ENCODE results near the gene NMNAT3. TPM values are rescaled to one million over a fixed set of nuclear protein-coding genes. Genes with fewer than 3 reads are reported as not detected.

NMNAT3 gene
- total and polyA plus RNA-seq, 4 donors: 1.9 to 19.7 (median 2.9) TPM

GRCh38 chr3:139668332-139668731 lies 9.4 kb downstream of the NMNAT3 start:
- H3K27ac ChIP-seq (ENCODE audit: low read depth in 1 of 2, low read length in 2 of 2): no peak overlapping the region
- no peak for TF ChIP-seq ZBTB33 (IDR thresholded peaks at IDR 0.05)
- no peak for TF ChIP-seq FOXA1 (IDR thresholded peaks at IDR 0.05)
- TF ChIP-seq HNF4G (IDR thresholded peaks at IDR 0.05): no peak
- no peak for TF ChIP-seq RAD21 (IDR thresholded peaks at IDR 0.05)
- no peak for TF ChIP-seq TAF1 (conservative IDR thresholded peaks at IDR 0.05)
- no peak overlapping the region for H3K9ac ChIP-seq (ENCODE audit: low read depth in 1 of 2, low read length in 2 of 2)
- no peak overlapping the region for H3K4me3 ChIP-seq (ENCODE audit: low read depth in 1 of 3, low read length in 3 of 3)
- no peaks in the 10 kb centered on the region for H3K4me1 ChIP-seq (ENCODE audit: control insufficient read depth in 4 of 4, insufficient read depth in 4 of 4, low read length in 3 of 4)
- H3K36me3 ChIP-seq (ENCODE audit: control insufficient read depth in 4 of 4, insufficient read depth in 3 of 4, low read depth in 1 of 4, low read length in 3 of 4): no peaks in the 10 kb centered on the region
- no peaks in the 10 kb centered on the region for H3K9me3 ChIP-seq (ENCODE audit: control insufficient read depth in 4 of 4, low read length in 3 of 4)
- DNase-seq (ENCODE audit: low spot score): no peak
- H3K27me3 ChIP-seq (ENCODE audit: control insufficient read depth in 4 of 4, insufficient read depth in 4 of 4, low read length in 3 of 4): no peaks in the 10 kb centered on the region

GRCh38 chr3:139664958-139665357 lies 12.8 kb downstream of the NMNAT3 start:
- no peaks in the 10 kb centered on the region for H3K4me1 ChIP-seq (ENCODE audit: control insufficient read depth in 4 of 4, insufficient read depth in 4 of 4, low read length in 3 of 4)
- H3K9ac ChIP-seq (ENCODE audit: low read depth in 1 of 2, low read length in 2 of 2): no peak overlapping the region
- H3K27ac ChIP-seq (ENCODE audit: low read depth in 1 of 2, low read length in 2 of 2): no peak overlapping the region
- H3K9me3 ChIP-seq (ENCODE audit: control insufficient read depth in 4 of 4, low read length in 3 of 4): no peaks in the 10 kb centered on the region
- H3K4me3 ChIP-seq (ENCODE audit: low read depth in 1 of 3, low read length in 3 of 3): no peak overlapping the region
- H3K36me3 ChIP-seq (ENCODE audit: control insufficient read depth in 4 of 4, insufficient read depth in 3 of 4, low read depth in 1 of 4, low read length in 3 of 4): no peaks in the 10 kb centered on the region
- 87% methylated on average over 2 of the region's 2 CpGs for WGBS
- no peak for TF ChIP-seq TAF1 (conservative IDR thresholded peaks at IDR 0.05)
- TF ChIP-seq JUND (IDR thresholded peaks at IDR 0.05): no peak
- TF ChIP-seq NR2F2 (IDR thresholded peaks at IDR 0.05): no peak
- no peak for TF ChIP-seq CTCF (IDR thresholded peaks at IDR 0.05; ENCODE audit: low read depth, low read length, missing input control)
- no peak for TF ChIP-seq YY1 (IDR thresholded peaks at IDR 0.05)
- TF ChIP-seq, protein P1, sequence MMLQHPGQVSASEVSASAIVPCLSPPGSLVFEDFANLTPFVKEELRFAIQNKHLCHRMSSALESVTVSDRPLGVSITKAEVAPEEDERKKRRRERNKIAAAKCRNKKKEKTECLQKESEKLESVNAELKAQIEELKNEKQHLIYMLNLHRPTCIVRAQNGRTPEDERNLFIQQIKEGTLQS (IDR thresholded peaks at IDR 0.05): no peak
- no peak for TF ChIP-seq RAD21 (IDR thresholded peaks at IDR 0.05)
- no peak for TF ChIP-seq MAX (IDR thresholded peaks at IDR 0.05)
- TF ChIP-seq SP1 (IDR thresholded peaks at IDR 0.05): no peak
- no peak for TF ChIP-seq FOXA1 (IDR thresholded peaks at IDR 0.05)
- TF ChIP-seq, protein P2, sequence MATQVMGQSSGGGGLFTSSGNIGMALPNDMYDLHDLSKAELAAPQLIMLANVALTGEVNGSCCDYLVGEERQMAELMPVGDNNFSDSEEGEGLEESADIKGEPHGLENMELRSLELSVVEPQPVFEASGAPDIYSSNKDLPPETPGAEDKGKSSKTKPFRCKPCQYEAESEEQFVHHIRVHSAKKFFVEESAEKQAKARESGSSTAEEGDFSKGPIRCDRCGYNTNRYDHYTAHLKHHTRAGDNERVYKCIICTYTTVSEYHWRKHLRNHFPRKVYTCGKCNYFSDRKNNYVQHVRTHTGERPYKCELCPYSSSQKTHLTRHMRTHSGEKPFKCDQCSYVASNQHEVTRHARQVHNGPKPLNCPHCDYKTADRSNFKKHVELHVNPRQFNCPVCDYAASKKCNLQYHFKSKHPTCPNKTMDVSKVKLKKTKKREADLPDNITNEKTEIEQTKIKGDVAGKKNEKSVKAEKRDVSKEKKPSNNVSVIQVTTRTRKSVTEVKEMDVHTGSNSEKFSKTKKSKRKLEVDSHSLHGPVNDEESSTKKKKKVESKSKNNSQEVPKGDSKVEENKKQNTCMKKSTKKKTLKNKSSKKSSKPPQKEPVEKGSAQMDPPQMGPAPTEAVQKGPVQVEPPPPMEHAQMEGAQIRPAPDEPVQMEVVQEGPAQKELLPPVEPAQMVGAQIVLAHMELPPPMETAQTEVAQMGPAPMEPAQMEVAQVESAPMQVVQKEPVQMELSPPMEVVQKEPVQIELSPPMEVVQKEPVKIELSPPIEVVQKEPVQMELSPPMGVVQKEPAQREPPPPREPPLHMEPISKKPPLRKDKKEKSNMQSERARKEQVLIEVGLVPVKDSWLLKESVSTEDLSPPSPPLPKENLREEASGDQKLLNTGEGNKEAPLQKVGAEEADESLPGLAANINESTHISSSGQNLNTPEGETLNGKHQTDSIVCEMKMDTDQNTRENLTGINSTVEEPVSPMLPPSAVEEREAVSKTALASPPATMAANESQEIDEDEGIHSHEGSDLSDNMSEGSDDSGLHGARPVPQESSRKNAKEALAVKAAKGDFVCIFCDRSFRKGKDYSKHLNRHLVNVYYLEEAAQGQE (IDR thresholded peaks at IDR 0.05): no peak
- no peak for TF ChIP-seq ZBTB33 (IDR thresholded peaks at IDR 0.05)
- TF ChIP-seq EGR1 (IDR thresholded peaks at IDR 0.05; ENCODE audit: low read depth in 2 of 2): no peak
- no peak for TF ChIP-seq GABPA (IDR thresholded peaks at IDR 0.05 in 1 of 2, conservative IDR thresholded peaks at IDR 0.05 in 1 of 2)
- no peak for TF ChIP-seq FOXA2 (IDR thresholded peaks at IDR 0.05)
- DNase-seq (ENCODE audit: low spot score): no peak
- H3K27me3 ChIP-seq (ENCODE audit: control insufficient read depth in 4 of 4, insufficient read depth in 4 of 4, low read length in 3 of 4): no peaks in the 10 kb centered on the region
